Stimulated activated CD8-positive, alpha-beta memory T cell treated with anti-CD3 and anti-CD28 coated beads, Interleukin-4, amount 100 ng/mL, for 1 hour (primary cell): ENCODE results near the gene MTFR2.
"Not testable (repeated sequence)": the region's sequence is repeated elsewhere in the genome, so short reads cannot be mapped to it uniquely, and the experiment has no call there.

ENCODE experiments used
- DNase-seq, 2 donors: peaks; one replicate each; pipeline ENCODE4 v3.0.0-alpha.2; 2020; ENCODE audit warnings: low read depth in 2 of 2, low spot score in 1 of 2

Gene MTFR2

GRCh38 chr6:136236466-136237293, 13.4 kb downstream of the MTFR2 start:
- DNase-seq, result no peak

- DNase-seq, result no peak
Observed at GRCh38 chr6:136235233-136235564, 14.9 kb downstream of the MTFR2 start.

GRCh38 chr6:136232701-136233100, 17.4 kb downstream of the MTFR2 start:
- DNase-seq, result no peak

- DNase-seq, result no peak
Observed at GRCh38 chr6:136230219-136230853, 19.8 kb downstream of the MTFR2 start.

- no peak for DNase-seq
Observed at GRCh38 chr6:136228814-136229213, 21.3 kb downstream of the MTFR2 start.

GRCh38 chr6:136226674-136227377, 23.3 kb downstream of the MTFR2 start:
- DNase-seq, result no peak

GRCh38 chr6:136226027-136226673, 24.0 kb downstream of the MTFR2 start:
- peak in 1 of 2 donors; percentile 39 for DNase-seq

GRCh38 chr6:136225496-136225895, 24.6 kb downstream of the MTFR2 start:
- no peak for DNase-seq

- DNase-seq, result not testable (repeated sequence)
Observed at GRCh38 chr6:136224974-136225373, 25.1 kb downstream of the MTFR2 start.

- no peak for DNase-seq
Observed at GRCh38 chr6:136216503-136217401, 33.4 kb downstream of the MTFR2 start.

- DNase-seq, result no peak
Observed at GRCh38 chr6:136213853-136214252, 36.3 kb downstream of the MTFR2 start.

- no peak for DNase-seq
Observed at GRCh38 chr6:136213012-136213539, 37.0 kb downstream of the MTFR2 start.

- no peak for DNase-seq
Observed at GRCh38 chr6:136212608-136213007, 37.5 kb downstream of the MTFR2 start.

- no peak for DNase-seq
Observed at GRCh38 chr6:136210398-136211165, 39.5 kb downstream of the MTFR2 start.

- no peak for DNase-seq
Observed at GRCh38 chr6:136209496-136209895, 40.6 kb downstream of the MTFR2 start.

- DNase-seq, result no peak
Observed at GRCh38 chr6:136208783-136209182, 41.3 kb downstream of the MTFR2 start.

GRCh38 chr6:136201732-136202131, 48.4 kb downstream of the MTFR2 start:
- no peak for DNase-seq

GRCh38 chr6:136192902-136193301, 57.2 kb downstream of the MTFR2 start:
- DNase-seq, result no peak

GRCh38 chr6:136191606-136192312, 58.4 kb downstream of the MTFR2 start:
- no peak for DNase-seq
